GM21786 (cell line): ENCODE measurements around the gene USP4.
"Not testable (repeated sequence)": the region's sequence is repeated elsewhere in the genome, so short reads cannot be mapped to it uniquely, and the experiment has no call there.

Source experiments
- ATAC-seq: cut with Tn5 transposase; IDR thresholded peaks from one replicate; pipeline ENCODE4 v1.9.1; 2021; ENCODE audit not compliant: unreplicated experiment

Gene USP4

GRCh38 chr3:49339941-49340800 is at the start of gene USP4:
USP4 (minus strand) TSS chr3:49340053; CDS start chr3:49340024, 29 bp downstream.
- peak; percentile 72 for ATAC-seq

- ATAC-seq, result no peak
These were observed 49.4 kb upstream of the USP4 start for GRCh38 chr3:49389297-49389696.

GRCh38 chr3:49388289-49388820 is 48.5 kb upstream of the USP4 start:
- no peak for ATAC-seq

- no peak for ATAC-seq
These were observed 47.9 kb upstream of the USP4 start for GRCh38 chr3:49387721-49388120.

GRCh38 chr3:49386056-49386756 is 46.4 kb upstream of the USP4 start:
- no peak for ATAC-seq

- no peak for ATAC-seq
These were observed 45.8 kb upstream of the USP4 start for GRCh38 chr3:49385617-49386016.

GRCh38 chr3:49383387-49383786 is 43.5 kb upstream of the USP4 start:
- ATAC-seq, result no peak

- ATAC-seq, result no peak
These were observed 38.5 kb upstream of the USP4 start for GRCh38 chr3:49378249-49378895.

- no peak for ATAC-seq
These were observed 37.6 kb upstream of the USP4 start for GRCh38 chr3:49377483-49377882.

- ATAC-seq, result no peak
These were observed 32.1 kb upstream of the USP4 start for GRCh38 chr3:49371946-49372345.

- no peak for ATAC-seq
These were observed 30.9 kb upstream of the USP4 start for GRCh38 chr3:49370585-49371290.

GRCh38 chr3:49362561-49362960 is 22.7 kb upstream of the USP4 start:
- ATAC-seq, result no peak

- ATAC-seq, result no peak
These were observed 19.8 kb upstream of the USP4 start for GRCh38 chr3:49359623-49360022.

- peak; percentile 6 for ATAC-seq
These were observed 19.0 kb upstream of the USP4 start for GRCh38 chr3:49358884-49359225.

- ATAC-seq, result peak; percentile 79
These were observed 18.5 kb upstream of the USP4 start, which contains the start of gene GPX1 for GRCh38 chr3:49358217-49358883. GPX1 (minus strand) TSS chr3:49358353; CDS start chr3:49358278, 75 bp downstream.

- not testable (repeated sequence) for ATAC-seq
These were observed 17.8 kb upstream of the USP4 start for GRCh38 chr3:49357443-49358216.

GRCh38 chr3:49357095-49357442 is 17.2 kb upstream of the USP4 start:
- ATAC-seq, result not testable (repeated sequence)

- no peak for ATAC-seq
These were observed 13.1 kb upstream of the USP4 start for GRCh38 chr3:49352890-49353421.

- ATAC-seq, result no peak
These were observed 12.4 kb upstream of the USP4 start for GRCh38 chr3:49352281-49352680.
